DOHH2 (cell line): ENCODE data around the gene BMP7.

Experiments
- H3F3A ChIP-seq: fragments of 200-600 bp; sonication (generic), shearing (Covaris generic); 2 replicates; pipeline ENCODE4 v1.6.0; 2016; ENCODE audit warnings: antibody characterized with exemption, mild to moderate bottlenecking; ENCODE audit not compliant: control insufficient read depth, insufficient read depth
- H3K27ac ChIP-seq: fragments of 200-600 bp; sonication (generic); 2 replicates; pipeline ENCODE4 v1.5.1; 2014; ENCODE audit warnings: low read depth, mild to moderate bottlenecking, low read length, moderate library complexity
- H3K27me3 ChIP-seq: fragments of 200-600 bp; sonication (generic); 2 replicates; pipeline ENCODE4 v1.6.1; 2014; ENCODE audit warnings: mild to moderate bottlenecking, low read length, mixed read lengths; ENCODE audit not compliant: control insufficient read depth
- H3K36me3 ChIP-seq: fragments of 200-600 bp; sonication (generic); 2 replicates; pipeline ENCODE4 v1.6.1; 2014; ENCODE audit warnings: mild to moderate bottlenecking, low read length, moderate library complexity, mixed read lengths; ENCODE audit not compliant: control insufficient read depth
- H3K4me1 ChIP-seq: fragments of 200-600 bp; sonication (generic); 2 replicates; pipeline ENCODE4 v1.6.1; 2014; ENCODE audit warnings: mild to moderate bottlenecking, low read length, mixed read lengths; ENCODE audit not compliant: control insufficient read depth
- H3K4me2 ChIP-seq: fragments of 200-600 bp; sonication (generic); 2 replicates; pipeline ENCODE4 v1.6.0; 2014; ENCODE audit warnings: mild to moderate bottlenecking, low read length, moderate library complexity
- H3K4me3 ChIP-seq: fragments of 200-600 bp; sonication (generic); 2 replicates; pipeline ENCODE4 v1.5.1; 2014; ENCODE audit warnings: mild to moderate bottlenecking, low read length, mixed read lengths
- H3K79me2 ChIP-seq: fragments of 200-600 bp; sonication (generic); 2 replicates; pipeline ENCODE4 v1.6.1; 2014; ENCODE audit warnings: mild to moderate bottlenecking, low read length, mixed read lengths; ENCODE audit not compliant: control insufficient read depth
- H3K9me2 ChIP-seq: fragments of 200-600 bp; sonication (generic); replicated peaks from 2 replicates; pipeline ENCODE4 v1.6.1; 2014; ENCODE audit warnings: mild to moderate bottlenecking, low read length, mixed read lengths; ENCODE audit not compliant: control insufficient read depth
- H3K9me3 ChIP-seq: fragments of 200-600 bp; sonication (generic); 2 replicates; pipeline ENCODE4 v1.6.1; 2014; ENCODE audit warnings: antibody characterized with exemption, low read length, mixed read lengths; ENCODE audit not compliant: control insufficient read depth, insufficient read depth
- H4K20me1 ChIP-seq: fragments of 200-600 bp; sonication (generic); 2 replicates; pipeline ENCODE4 v1.6.0; 2014; ENCODE audit warnings: low read depth, mild to moderate bottlenecking, antibody characterized with exemption, low read length, moderate library complexity; ENCODE audit not compliant: control insufficient read depth, insufficient read depth
- EZH2phosphoT487 ChIP-seq: fragments of 200-600 bp; sonication (generic); IDR thresholded peaks from 2 replicates; pipeline ENCODE4 v1.6.1; 2017; ENCODE audit warnings: borderline replicate concordance, mild to moderate bottlenecking, antibody characterized with exemption, low read length, moderate library complexity, mixed read lengths
- TF ChIP-seq, protein P1 (sequence below): fragments of 200-600 bp; sonication (generic); IDR thresholded peaks from one replicate; pipeline ENCODE4 v1.5.1; 2014; ENCODE audit warnings: antibody characterized with exemption, mild to moderate bottlenecking, low read depth, low read length; ENCODE audit not compliant: poor library complexity, severe bottlenecking

Gene BMP7

DNA sequence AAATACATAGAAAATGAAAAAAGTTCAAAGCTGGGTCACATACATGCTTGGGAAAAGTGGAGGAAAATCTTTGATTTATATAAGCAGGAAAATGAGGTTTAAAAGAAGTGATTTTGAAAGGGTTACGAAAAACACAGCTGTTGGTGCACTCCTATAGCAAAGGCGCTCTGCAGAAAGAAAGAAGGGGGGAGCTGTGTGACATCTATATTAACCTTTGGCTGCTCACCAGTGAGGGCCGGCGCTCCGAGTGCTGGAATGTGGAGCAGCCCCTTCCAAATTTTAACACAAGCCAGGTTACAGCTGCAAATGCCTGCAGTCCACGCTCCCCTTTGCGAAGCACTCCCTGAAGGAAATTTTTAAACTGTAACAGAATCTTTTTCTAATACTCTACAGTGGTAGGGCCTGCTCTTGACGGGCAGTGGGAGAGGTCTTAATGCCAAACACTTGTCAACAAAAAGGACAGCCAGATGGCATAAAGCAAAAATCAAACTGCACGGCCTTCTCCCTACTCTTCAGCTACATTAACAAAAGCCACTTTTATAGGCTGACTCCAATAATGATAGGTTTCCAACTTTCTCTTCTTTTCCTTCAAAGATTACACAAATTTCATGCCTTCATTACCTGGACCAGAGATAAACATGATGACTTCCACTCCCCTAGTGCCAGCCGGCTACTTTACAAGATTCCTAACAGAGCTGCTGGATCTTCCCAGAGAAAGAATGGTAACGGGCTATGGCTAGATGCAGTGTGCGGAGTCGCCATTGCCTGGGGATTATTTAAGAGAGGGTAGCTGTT lies 4.8 kb downstream of the BMP7 start:
- Histone ChIP-seq H3K4me3 (peak overlapping the region; percentile 86), H3K36me3 (peaks cover 96% of the 10 kb centered on the region), H3K9me3 (no peaks in the 10 kb centered on the region), H3K9me2 (no peaks in the 10 kb centered on the region), H3K27me3 (no peaks in the 10 kb centered on the region), H4K20me1 (peaks cover 57% of the 10 kb centered on the region), H3K27ac (peak overlapping the region; percentile 94), H3K79me2 (peaks cover 100% of the 10 kb centered on the region), H3F3A (peaks cover 29% of the 10 kb centered on the region), H3K4me2 (peak overlapping the region; percentile 96), H3K4me1 (peaks cover 61% of the 10 kb centered on the region)
- TF ChIP-seq EZH2phosphoT487, result no peak
- TF ChIP-seq, protein P1, sequence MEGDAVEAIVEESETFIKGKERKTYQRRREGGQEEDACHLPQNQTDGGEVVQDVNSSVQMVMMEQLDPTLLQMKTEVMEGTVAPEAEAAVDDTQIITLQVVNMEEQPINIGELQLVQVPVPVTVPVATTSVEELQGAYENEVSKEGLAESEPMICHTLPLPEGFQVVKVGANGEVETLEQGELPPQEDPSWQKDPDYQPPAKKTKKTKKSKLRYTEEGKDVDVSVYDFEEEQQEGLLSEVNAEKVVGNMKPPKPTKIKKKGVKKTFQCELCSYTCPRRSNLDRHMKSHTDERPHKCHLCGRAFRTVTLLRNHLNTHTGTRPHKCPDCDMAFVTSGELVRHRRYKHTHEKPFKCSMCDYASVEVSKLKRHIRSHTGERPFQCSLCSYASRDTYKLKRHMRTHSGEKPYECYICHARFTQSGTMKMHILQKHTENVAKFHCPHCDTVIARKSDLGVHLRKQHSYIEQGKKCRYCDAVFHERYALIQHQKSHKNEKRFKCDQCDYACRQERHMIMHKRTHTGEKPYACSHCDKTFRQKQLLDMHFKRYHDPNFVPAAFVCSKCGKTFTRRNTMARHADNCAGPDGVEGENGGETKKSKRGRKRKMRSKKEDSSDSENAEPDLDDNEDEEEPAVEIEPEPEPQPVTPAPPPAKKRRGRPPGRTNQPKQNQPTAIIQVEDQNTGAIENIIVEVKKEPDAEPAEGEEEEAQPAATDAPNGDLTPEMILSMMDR, result no peak

DNA sequence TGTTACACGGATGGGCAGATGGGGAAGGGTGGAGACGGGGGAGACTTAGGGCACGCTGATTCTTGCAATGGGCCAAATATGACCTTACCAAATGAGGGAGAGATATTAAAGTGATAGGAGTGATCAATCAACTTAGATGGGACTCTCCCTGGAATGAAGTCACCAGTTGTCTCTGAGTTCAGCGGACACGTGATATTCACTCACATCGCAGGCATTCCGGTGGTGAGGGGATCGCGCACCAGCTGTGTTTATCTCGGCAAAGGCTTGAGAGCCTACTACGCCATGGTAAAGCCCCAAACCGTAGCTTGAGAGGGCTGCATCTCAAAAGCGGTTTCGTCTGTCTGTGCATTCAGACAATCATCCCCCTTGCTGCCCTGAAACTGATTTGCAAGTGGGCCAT lies 5.5 kb downstream of the BMP7 start:
- Histone ChIP-seq H3K27me3 (no peaks in the 10 kb centered on the region), H3K4me3 (peak overlapping the region; percentile 86), H3K79me2 (peaks cover 100% of the 10 kb centered on the region), H3K36me3 (peaks cover 97% of the 10 kb centered on the region), H3K27ac (peak overlapping the region; percentile 94), H3K4me1 (peaks cover 68% of the 10 kb centered on the region), H3K4me2 (peak overlapping the region; percentile 96), H3F3A (peaks cover 35% of the 10 kb centered on the region), H3K9me2 (no peaks in the 10 kb centered on the region), H4K20me1 (peaks cover 59% of the 10 kb centered on the region), H3K9me3 (no peaks in the 10 kb centered on the region)
- TF ChIP-seq, protein P1, result no peak

DNA sequence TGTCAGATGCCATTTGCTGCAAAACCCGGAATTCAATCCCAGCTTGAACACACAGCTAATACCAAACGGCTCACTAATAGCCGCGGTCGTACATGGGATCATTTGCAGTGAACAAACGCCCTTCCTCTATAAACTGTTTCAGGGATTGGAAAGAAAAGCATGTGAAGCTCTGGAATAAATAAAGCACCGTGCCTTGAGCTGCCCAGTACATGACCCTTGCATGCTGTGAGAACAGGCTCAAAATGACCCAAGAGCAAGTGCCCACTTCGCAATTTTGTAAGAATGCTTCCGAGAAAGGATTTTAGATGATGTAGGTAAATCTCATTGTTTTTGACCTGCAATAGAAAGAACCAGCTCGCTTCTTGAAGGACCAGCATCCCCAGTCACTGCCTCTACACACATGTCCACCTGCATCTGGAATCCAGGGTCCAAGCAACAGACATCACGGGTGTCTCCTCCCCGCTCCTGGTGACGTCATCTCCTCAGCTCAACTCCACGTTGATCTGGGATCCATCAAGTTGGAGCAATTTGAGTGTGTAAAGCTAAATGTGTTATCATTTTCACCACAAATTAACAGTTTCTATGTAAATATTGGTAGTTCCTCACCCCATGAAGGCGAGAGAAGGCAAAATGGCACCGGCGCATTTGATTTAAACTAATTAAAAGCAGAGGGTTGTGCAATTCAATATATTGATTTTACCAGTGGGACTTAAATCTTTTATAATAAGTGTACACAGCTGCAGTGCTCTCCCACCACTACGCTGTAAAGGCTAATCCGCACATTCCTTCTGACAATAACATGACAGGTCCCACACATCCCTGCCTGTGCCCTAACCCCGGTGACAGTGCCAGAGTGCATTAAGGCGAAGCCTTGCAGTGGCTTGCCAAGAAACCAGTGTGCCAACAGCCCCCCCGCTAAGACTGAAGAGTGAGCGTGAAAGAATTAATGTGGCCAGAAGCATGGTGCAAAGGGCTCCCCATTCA lies 6.2 kb downstream of the BMP7 start:
- peaks cover 35% of the 10 kb centered on the region for H3F3A ChIP-seq
- peak overlapping the region; percentile 86 for H3K4me3 ChIP-seq
- no peaks in the 10 kb centered on the region for H3K27me3 ChIP-seq
- H3K9me3 ChIP-seq, result no peaks in the 10 kb centered on the region
- H3K36me3 ChIP-seq, result peaks cover 97% of the 10 kb centered on the region
- peak overlapping the region; percentile 96 for H3K4me2 ChIP-seq
- H3K9me2 ChIP-seq, result no peaks in the 10 kb centered on the region
- peak overlapping the region; percentile 94 for H3K27ac ChIP-seq
- TF ChIP-seq, protein P1, result no peak
- TF ChIP-seq EZH2phosphoT487, result no peak
- H3K79me2 ChIP-seq, result peaks cover 100% of the 10 kb centered on the region
- H4K20me1 ChIP-seq, result peaks cover 64% of the 10 kb centered on the region
- peaks cover 75% of the 10 kb centered on the region for H3K4me1 ChIP-seq
